Muscle layer of colon (tissue), 2 donors: ENCODE measurements around the gene METTL26.
"Not testable (repeated sequence)": the region's sequence is repeated elsewhere in the genome, so short reads cannot be mapped to it uniquely, and the experiment has no call there.

Experiments
- H3K27ac ChIP-seq: one replicate; pipeline ENCODE4 v1.7.0; 2013; ENCODE audit warnings: low read depth, mild to moderate bottlenecking, low read length, moderate library complexity
- H3K27me3 ChIP-seq, 2 donors: one replicate each; pipeline ENCODE4 v1.7.0; 2013; ENCODE audit warnings: low read length in 2 of 2, mild to moderate bottlenecking in 2 of 2; ENCODE audit not compliant: insufficient read depth in 2 of 2, control insufficient read depth in 1 of 2
- H3K36me3 ChIP-seq: one replicate; pipeline ENCODE4 v1.7.0; 2013; ENCODE audit warnings: mild to moderate bottlenecking, low read length; ENCODE audit not compliant: insufficient read depth
- H3K4me1 ChIP-seq: one replicate; pipeline ENCODE4 v1.7.0; 2013; ENCODE audit warnings: mild to moderate bottlenecking, low read length; ENCODE audit not compliant: insufficient read depth
- H3K4me3 ChIP-seq, 2 donors: one replicate each; pipeline ENCODE4 v1.7.0; 2013; ENCODE audit warnings: low read length in 2 of 2, low read depth in 1 of 2, mild to moderate bottlenecking in 1 of 2, moderate library complexity in 1 of 2
- H3K9ac ChIP-seq: one replicate; pipeline ENCODE4 v1.7.0; 2013; ENCODE audit warnings: low read length
- H3K9me3 ChIP-seq: one replicate; pipeline ENCODE4 v1.7.0; 2013; ENCODE audit warnings: mild to moderate bottlenecking, low read length
- donor health status: abdominal sarcoma.
- donor health status: Adenocarcinoma of cecum.

The METTL26 gene

DNA sequence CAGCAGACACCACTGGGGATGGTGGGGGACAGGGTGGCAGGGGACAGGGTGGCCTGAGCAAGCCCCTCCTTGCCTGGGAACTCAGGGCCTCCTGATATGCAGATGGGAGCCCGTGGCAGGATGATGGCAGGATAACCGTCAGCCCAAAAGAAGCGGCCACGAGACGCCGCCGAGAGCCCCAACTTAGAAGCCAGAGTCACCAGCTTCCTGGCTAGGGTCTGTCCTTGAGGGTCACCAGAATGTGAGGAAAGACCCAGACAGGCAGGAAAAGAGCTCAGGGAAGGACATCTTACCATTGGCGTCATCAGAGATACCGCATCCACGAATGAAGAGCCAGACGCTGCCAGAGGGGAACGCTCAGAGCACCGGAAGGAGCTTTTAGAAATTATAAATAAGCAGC is 26.8 kb downstream of the METTL26 start:
- no peaks in the 10 kb centered on the region for H3K36me3 ChIP-seq
- no peak overlapping the region for H3K4me3 ChIP-seq
- H3K27ac ChIP-seq = no peak overlapping the region
- H3K27me3 ChIP-seq = no peaks in the 10 kb centered on the region
- no peaks in the 10 kb centered on the region for H3K4me1 ChIP-seq
- no peaks in the 10 kb centered on the region for H3K9me3 ChIP-seq
- no peak overlapping the region for H3K9ac ChIP-seq

DNA sequence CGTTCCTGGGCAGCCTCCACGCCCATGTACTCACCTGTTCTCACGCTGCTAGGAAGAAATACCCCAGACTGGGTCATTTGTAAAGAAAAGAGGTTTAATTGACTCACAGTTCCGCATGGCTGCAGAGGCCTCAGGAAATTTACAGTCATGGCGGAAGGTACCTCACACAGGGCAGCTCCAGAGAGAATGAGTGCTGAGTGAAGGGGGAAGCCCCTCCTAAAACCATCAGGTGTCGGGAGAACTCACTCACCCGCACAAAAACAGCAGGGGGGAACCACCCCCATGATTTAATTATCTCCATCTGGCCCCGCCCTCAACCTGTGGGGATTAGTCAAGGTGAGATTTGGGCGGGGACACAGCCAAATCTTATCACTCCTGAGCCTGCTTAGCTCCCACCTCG is 28.1 kb downstream of the METTL26 start:
- Histone ChIP-seq H3K4me1 (no peaks in the 10 kb centered on the region), H3K36me3 (no peaks in the 10 kb centered on the region), H3K9ac (no peak overlapping the region), H3K4me3 (no peak overlapping the region), H3K27me3 (no peaks in the 10 kb centered on the region), H3K9me3 (no peaks in the 10 kb centered on the region), H3K27ac (no peak overlapping the region)

DNA sequence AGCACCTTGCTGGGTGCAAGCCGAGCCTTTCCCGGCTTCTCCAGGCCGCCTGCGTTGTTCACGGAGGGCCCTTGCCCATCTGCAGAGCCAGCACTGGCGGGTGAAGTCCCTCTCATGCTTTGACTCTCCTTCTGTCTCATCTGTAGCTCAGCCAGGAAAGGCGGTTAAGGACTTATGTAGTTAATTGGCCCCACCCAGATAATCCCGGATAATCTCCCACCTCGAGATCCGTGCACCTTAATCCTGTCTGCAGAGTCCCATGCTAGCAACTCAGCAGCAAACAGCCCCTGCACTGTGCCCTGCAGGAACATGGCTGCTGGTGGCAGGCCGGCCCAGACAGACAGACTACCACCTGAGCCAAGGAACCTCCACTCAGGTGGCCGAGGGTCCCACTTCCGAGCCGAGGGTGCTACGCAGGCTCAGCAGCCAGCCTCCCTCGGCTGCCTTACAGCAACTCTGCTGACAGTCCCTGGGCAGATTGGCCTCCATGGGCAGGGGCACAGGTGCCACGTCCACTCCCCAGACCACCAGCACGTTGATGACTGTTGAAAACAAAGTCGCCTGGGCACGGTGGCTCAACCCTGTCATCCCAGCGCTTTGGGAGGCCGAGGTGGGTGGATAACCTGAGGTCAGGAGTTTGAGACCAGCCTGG is 29.3 kb downstream of the METTL26 start:
- Histone ChIP-seq H3K4me1 (no peaks in the 10 kb centered on the region), H3K4me3 (no peak overlapping the region), H3K27me3 (no peaks in the 10 kb centered on the region), H3K36me3 (no peaks in the 10 kb centered on the region), H3K27ac (no peak overlapping the region), H3K9me3 (no peaks in the 10 kb centered on the region), H3K9ac (no peak overlapping the region)

DNA sequence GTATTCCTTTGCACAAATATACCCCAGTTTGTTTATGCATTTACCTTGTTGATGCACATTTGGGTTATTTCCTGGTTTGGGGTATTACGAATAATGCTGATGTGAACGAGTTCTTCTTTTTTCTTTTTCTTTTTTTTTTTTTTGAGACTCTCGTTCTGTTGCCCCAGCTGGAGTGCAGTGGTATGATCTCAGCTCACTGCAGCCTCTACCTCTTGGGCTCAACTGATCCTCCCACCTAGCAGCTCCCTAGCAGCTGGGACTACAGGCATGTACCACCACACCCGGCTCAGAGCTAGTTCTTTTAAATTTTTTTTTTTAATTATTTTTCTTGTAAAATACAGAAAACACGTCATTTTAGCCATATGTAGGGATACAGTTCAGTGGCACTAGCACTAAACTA is 32.2 kb downstream of the METTL26 start:
- H3K4me1 ChIP-seq = no peaks in the 10 kb centered on the region
- no peak overlapping the region for H3K27ac ChIP-seq
- no peaks in the 10 kb centered on the region for H3K9me3 ChIP-seq
- H3K36me3 ChIP-seq = no peaks in the 10 kb centered on the region
- no peak overlapping the region for H3K9ac ChIP-seq
- H3K27me3 ChIP-seq = no peaks in the 10 kb centered on the region
- H3K4me3 ChIP-seq = no peak overlapping the region

DNA sequence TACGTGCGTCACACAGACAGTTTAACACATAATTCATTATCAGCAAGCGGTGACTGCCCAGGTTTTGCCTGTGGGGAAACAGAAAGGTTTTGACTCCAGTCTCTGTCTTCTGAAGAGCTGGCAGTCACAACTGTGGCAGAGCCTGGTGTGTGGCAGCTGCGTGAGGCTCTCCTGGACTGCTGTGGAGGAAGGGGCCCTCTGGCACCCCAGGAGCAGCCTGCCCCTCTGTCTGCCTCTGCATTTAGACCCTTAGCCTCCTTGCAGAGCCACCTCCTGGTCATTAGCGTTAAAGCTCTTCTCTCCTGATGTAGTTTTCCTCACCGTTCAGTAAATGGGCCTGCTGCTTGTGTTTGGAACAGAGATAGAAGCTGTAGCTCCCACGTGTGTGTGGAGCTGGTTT is 35.3 kb downstream of the METTL26 start:
- Histone ChIP-seq H3K27me3 (no peaks in the 10 kb centered on the region), H3K9ac (no peak overlapping the region), H3K27ac (no peak overlapping the region)

DNA sequence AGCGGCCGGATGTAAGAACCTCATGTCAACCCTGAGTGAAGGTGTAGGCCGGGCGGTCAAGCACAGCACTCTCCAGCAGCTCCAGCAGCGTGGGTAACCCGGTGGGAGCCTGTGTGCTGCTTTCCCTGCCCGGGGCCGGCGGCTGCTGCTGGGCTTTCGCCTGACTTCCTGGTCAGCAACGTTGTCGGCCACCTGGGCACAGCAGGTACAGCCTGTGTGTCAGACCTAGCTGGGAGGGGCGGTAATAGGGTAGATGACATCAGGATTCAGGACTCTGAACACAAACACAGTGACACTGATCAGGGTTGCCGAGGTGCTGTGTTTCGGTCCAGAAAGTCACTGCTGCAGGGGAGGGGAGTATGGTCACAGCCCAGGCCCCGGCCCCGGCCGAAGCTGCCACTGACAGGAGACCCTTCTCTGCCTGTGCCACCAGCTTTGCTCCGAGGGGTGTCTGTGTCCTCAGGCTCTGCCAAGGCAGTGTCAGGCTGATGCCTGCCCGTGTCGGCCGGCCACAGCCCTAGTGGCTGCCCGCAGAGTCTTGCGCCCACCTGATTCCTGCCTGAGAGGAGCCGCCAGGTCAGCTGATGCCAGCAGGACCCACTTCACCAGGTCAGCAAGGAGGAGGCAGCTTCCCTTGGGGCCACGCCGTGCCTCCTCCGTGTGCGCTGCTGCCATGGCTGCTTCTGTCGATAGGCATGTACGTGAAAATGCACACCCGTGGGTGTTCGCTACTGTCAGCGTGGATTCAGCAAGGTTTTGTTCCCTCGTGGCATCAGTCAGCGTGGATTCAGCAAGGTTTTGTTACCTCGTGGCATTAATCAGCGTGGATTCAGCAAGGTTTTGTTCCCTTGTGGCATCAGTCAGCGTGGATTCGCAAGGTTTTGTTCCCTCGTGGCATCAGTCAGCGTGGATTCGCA is 37.0 kb downstream of the METTL26 start:
- Histone ChIP-seq H3K9me3 (no peaks in the 10 kb centered on the region), H3K4me3 (no peak overlapping the region), H3K36me3 (no peaks in the 10 kb centered on the region), H3K4me1 (no peaks in the 10 kb centered on the region), H3K27ac (no peak overlapping the region), H3K27me3 (no peaks in the 10 kb centered on the region), H3K9ac (no peak overlapping the region)

More for the DNA sequence above, 35.3 kb downstream of the METTL26 start:
- H3K4me1 ChIP-seq = no peaks in the 10 kb centered on the region
- H3K9me3 ChIP-seq = no peaks in the 10 kb centered on the region
- H3K36me3 ChIP-seq = no peaks in the 10 kb centered on the region
- no peak overlapping the region for H3K4me3 ChIP-seq

DNA sequence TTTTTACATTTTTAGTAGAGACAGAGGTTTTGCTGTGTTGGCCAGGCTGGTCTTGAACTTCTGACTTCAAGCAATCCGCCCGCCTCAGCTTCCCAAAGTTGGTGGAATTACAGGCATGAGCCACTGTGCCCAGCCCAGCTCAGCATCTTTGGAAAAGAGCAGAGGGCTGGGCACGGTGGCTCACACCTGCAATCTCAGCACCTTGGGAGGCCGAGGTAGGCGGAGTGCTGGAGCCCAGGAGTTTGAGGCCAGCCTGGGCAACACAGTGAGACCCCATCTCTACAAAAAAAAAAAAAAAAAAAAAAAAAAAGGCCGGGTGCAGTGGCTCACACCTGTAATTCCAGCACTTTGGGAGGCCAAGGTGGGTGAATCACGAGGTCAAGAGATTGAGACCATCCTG is 38.5 kb downstream of the METTL26 start:
- not testable (repeated sequence) for H3K4me1 ChIP-seq

DNA sequence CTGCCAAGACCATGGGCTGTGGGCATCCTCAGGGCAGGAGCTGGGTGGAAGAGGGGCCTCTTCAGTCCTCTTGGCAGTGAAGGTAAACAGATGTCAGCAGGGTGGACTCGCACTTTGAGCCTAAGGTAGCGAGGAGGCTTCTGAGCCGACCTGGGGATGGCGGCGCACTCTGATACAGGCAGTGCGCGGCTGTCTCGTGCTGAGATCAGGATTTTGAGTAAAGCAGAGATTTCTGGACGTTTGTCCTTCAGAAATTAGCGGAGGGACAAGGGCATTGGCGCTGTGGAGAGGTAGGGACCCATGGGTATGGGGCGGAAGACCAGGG is 39.4 kb downstream of the METTL26 start:
- Histone ChIP-seq H3K27me3 (no peaks in the 10 kb centered on the region), H3K36me3 (no peaks in the 10 kb centered on the region), H3K4me3 (no peak overlapping the region), H3K9ac (no peak overlapping the region), H3K27ac (no peak overlapping the region), H3K9me3 (no peaks in the 10 kb centered on the region), H3K4me1 (no peaks in the 10 kb centered on the region)

More for the DNA sequence above, 38.5 kb downstream of the METTL26 start:
- H3K9me3 ChIP-seq, H3K9ac ChIP-seq, H3K36me3 ChIP-seq, H3K4me3 ChIP-seq, H3K27me3 ChIP-seq, H3K27ac ChIP-seq: not testable (repeated sequence)

DNA sequence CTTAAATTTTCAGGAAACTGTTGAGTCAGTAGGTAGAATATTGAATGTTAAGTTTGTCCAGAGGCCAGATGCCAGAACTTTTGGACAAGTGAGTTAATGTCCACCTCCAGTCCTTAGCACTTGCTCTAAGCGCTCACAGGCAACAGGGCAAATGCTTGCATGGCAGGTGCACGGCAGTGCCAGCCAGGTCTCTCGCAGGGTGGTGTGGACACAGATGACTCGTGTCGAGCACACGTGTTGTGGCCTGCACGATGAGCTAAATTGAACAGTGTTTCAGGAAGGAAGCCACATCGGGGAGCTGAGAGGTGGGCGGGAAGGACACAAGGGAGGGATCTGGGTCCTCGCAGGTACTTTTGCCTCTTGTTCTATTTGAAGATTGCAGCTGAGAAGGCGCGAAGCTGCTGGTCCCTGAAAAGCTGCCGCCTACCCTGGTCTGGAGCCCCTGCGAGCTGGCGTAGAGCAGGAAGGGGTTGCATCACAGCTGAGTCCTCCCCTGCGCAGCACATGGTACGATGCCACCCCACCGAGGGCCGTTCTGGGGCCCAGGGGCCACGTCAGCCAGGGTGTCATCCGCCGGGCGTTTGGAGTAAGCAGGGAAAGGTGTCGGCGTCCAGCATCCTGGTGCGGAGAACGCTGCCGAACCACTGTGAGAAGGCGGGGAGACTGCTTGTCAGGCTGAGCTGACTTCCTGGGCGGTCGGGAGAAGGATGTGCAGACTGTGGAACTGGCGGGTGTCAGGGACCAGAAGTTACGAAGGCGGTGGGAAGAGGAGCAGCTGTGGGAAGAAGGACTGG is 40.0 kb downstream of the METTL26 start:
- H3K27ac ChIP-seq = no peak overlapping the region
- no peaks in the 10 kb centered on the region for H3K27me3 ChIP-seq
- H3K36me3 ChIP-seq = no peaks in the 10 kb centered on the region
- H3K9ac ChIP-seq = no peak overlapping the region
- H3K4me1 ChIP-seq = peaks cover 2% of the 10 kb centered on the region
- H3K4me3 ChIP-seq = no peak overlapping the region
- H3K9me3 ChIP-seq = no peaks in the 10 kb centered on the region

DNA sequence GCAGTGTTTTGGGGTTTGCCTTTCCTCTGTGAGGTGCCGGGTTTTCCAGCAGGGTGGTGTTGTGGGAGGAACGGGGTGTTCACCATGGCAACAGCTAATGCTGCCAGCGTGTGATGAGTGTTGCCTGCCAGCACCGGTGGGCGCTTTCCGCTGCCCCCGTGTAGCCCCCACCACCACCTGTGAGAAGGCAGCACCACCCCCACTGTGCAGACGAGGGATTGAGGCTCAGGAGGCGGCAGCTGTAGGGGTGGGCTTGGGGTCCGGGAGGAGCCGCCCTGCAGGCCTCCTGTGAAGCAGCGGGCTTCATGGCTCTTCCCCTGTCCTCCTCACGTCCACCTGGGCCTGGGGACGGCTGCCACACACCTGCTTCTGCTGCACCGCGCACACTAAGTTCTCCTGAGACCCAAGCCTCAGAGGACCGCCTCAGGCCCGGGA is 41.0 kb downstream of the METTL26 start:
- no peak overlapping the region for H3K27ac ChIP-seq
- H3K4me3 ChIP-seq = no peak overlapping the region
- no peak overlapping the region for H3K9ac ChIP-seq
- H3K27me3 ChIP-seq = no peaks in the 10 kb centered on the region
- no peaks in the 10 kb centered on the region for H3K36me3 ChIP-seq
- no peaks in the 10 kb centered on the region for H3K9me3 ChIP-seq
- peaks cover 10% of the 10 kb centered on the region for H3K4me1 ChIP-seq

DNA sequence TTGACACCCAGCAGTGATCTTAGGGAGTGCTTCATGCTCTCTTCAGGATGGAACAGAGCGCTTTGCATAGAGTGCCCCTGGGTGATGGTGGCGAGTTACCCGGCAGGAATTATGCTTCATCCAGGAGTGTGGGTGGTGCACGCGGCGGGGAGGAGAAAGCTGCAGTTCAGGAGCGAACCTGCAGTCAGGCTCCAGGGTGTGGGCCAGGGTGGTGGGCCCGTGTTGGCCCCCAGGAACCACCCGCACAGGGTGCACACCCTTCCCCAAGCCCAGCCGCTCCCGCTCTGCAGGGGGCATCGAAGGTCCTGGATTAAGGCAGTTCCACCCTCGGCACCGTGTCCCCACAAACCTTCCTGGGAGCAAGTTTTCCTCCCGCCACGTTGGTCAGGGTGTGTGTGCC is 42.3 kb downstream of the METTL26 start:
- Histone ChIP-seq H3K4me1 (peaks cover 10% of the 10 kb centered on the region), H3K27ac (no peak overlapping the region), H3K9me3 (no peaks in the 10 kb centered on the region), H3K27me3 (no peaks in the 10 kb centered on the region), H3K9ac (no peak overlapping the region), H3K4me3 (no peak overlapping the region), H3K36me3 (no peaks in the 10 kb centered on the region)
